Thoracic aorta (tissue), 2 donors: ENCODE results near the gene PRR13. TPM values are rescaled to one million over a fixed set of nuclear protein-coding genes. Genes with fewer than 3 reads are reported as not detected.
"Not testable (repeated sequence)": the region's sequence is repeated elsewhere in the genome, so short reads cannot be mapped to it uniquely, and the experiment has no call there.

ENCODE experiments used
- ATAC-seq: fragments of 150-250 bp; one replicate; pipeline ENCODE4 v1.8.0; 2017; ENCODE audit warnings: low read depth; ENCODE audit not compliant: insufficient number of reproducible peaks, low FRiP score
- DNase-seq: peaks from one replicate; pipeline ENCODE4 v3.0.0-alpha.2; 2020; ENCODE audit warnings: low spot score
- H3K27ac ChIP-seq, 2 donors: fragments of 200-600 bp; sonication (generic); 1 replicate in 1 of 2; 2 replicates in 1 of 2; pipeline ENCODE4 v1.5.1; 2016; ENCODE audit warnings: mild to moderate bottlenecking in 2 of 2, moderate library complexity in 2 of 2
- H3K27me3 ChIP-seq: fragments of 200-600 bp; sonication (generic); replicated peaks from 2 replicates; pipeline ENCODE4 v1.6.0; 2016; ENCODE audit warnings: mild to moderate bottlenecking; ENCODE audit not compliant: insufficient read depth
- H3K36me3 ChIP-seq: fragments of 200-600 bp; sonication (generic); one replicate; pipeline ENCODE4 v1.5.1; 2016
- H3K4me1 ChIP-seq, 2 donors: fragments of 200-600 bp; sonication (generic); 1 replicate in 1 of 2; 2 replicates in 1 of 2; pipeline versions ENCODE4 v1.5.1 to v1.6.0; 2016; ENCODE audit warnings: low read depth in 2 of 2, mild to moderate bottlenecking in 1 of 2; ENCODE audit not compliant: control insufficient read depth in 1 of 2
- H3K4me3 ChIP-seq: fragments of 200-600 bp; sonication (generic); 2 replicates; pipeline ENCODE4 v1.5.1; 2016; ENCODE audit warnings: mild to moderate bottlenecking
- H3K9me3 ChIP-seq: fragments of 200-600 bp; sonication (generic); 2 replicates; pipeline ENCODE4 v1.5.1; 2016
- CTCF ChIP-seq: fragments of 200-600 bp; sonication (generic); IDR thresholded peaks from one replicate; pipeline ENCODE4 v1.5.1; 2019; ENCODE audit warnings: antibody characterized with exemption
- total RNA-seq, 2 donors: library from RNA; depleted of rRNA; stranded (reverse); fragments of >200 nt; gene quantifications; one replicate each; pipeline versions ENCODE4 v1.1.0 to v1.2.3, GENCODE V29; 2016

The PRR13 gene
- total RNA-seq, 2 donors from 2014 or later: 53.6 to 86.2 TPM

GRCh38 chr12:53419756-53420155 lies 21.8 kb upstream of the PRR13 start:
- Histone ChIP-seq H3K4me1 (peaks cover 0 to 15% of the 10 kb centered on the region in 2 donors), H3K27me3 (no peaks in the 10 kb centered on the region), H3K27ac (no peak overlapping the region), H3K9me3 (no peaks in the 10 kb centered on the region), H3K36me3 (no peaks in the 10 kb centered on the region), H3K4me3 (no peak overlapping the region)
- DNase-seq (no peak), ATAC-seq (no peak)
- TF ChIP-seq CTCF: no peak

- not testable (repeated sequence) for H3K4me1 ChIP-seq, H3K4me3 ChIP-seq, H3K9me3 ChIP-seq, H3K36me3 ChIP-seq, H3K27ac ChIP-seq, H3K27me3 ChIP-seq, DNase-seq, ATAC-seq
Observed at GRCh38 chr12:53422247-53422646, 19.3 kb upstream of the PRR13 start.

- no peaks in the 10 kb centered on the region for H3K27me3 ChIP-seq
- no peak for DNase-seq
- H3K4me1 ChIP-seq: peaks cover 0 to 5% of the 10 kb centered on the region in 2 donors
- no peak for TF ChIP-seq CTCF
- no peak within 1 kb of the TSS for H3K27ac ChIP-seq
- H3K9me3 ChIP-seq: no peaks in the 10 kb centered on the region
- H3K36me3 ChIP-seq: no peaks in the 10 kb centered on the region
- no peak within 1 kb of the TSS for H3K4me3 ChIP-seq
- no peak for ATAC-seq
Observed at GRCh38 chr12:53423597-53423996, 17.9 kb upstream of the PRR13 start, which contains the start of gene AMHR2. Gene AMHR2, plus strand, starts transcription at chr12:53423855. Its CDS starts 80 bp downstream, at chr12:53423935.

- Histone ChIP-seq H3K9me3 (no peaks in the 10 kb centered on the region), H3K36me3 (no peaks in the 10 kb centered on the region), H3K4me3 (no peak overlapping the region), H3K27me3 (no peaks in the 10 kb centered on the region), H3K27ac (no peak overlapping the region), H3K4me1 (peaks cover 0 to 5% of the 10 kb centered on the region in 2 donors)
- ATAC-seq: no peak
- DNase-seq: no peak
- TF ChIP-seq CTCF: no peak
Observed at GRCh38 chr12:53424626-53425514, 16.7 kb upstream of the PRR13 start.

- TF ChIP-seq CTCF: no peak
Observed at GRCh38 chr12:53425515-53426150, 15.9 kb upstream of the PRR13 start.

More at GRCh38 chr12:53425515-53426150, 15.9 kb upstream of the PRR13 start:
- Histone ChIP-seq H3K36me3 (no peaks in the 10 kb centered on the region), H3K27ac (no peak overlapping the region), H3K27me3 (no peaks in the 10 kb centered on the region), H3K4me3 (no peak overlapping the region), H3K4me1 (peaks cover 0 to 5% of the 10 kb centered on the region in 2 donors), H3K9me3 (no peaks in the 10 kb centered on the region)
- DNase-seq (no peak), ATAC-seq (no peak)
